Stimulated activated CD8-positive, alpha-beta memory T cell treated with anti-CD3 and anti-CD28 coated beads, Interleukin-12 subunit alpha, Interleukin-12 subunit beta, amount 100 ng/mL, for 24 hours (primary cell): ENCODE data around the gene NFIC.

Source experiments
- DNase-seq: peaks from one replicate; pipeline ENCODE4 v3.0.0-alpha.2; 2020; ENCODE audit errors: extremely low read depth

The NFIC gene

DNA sequence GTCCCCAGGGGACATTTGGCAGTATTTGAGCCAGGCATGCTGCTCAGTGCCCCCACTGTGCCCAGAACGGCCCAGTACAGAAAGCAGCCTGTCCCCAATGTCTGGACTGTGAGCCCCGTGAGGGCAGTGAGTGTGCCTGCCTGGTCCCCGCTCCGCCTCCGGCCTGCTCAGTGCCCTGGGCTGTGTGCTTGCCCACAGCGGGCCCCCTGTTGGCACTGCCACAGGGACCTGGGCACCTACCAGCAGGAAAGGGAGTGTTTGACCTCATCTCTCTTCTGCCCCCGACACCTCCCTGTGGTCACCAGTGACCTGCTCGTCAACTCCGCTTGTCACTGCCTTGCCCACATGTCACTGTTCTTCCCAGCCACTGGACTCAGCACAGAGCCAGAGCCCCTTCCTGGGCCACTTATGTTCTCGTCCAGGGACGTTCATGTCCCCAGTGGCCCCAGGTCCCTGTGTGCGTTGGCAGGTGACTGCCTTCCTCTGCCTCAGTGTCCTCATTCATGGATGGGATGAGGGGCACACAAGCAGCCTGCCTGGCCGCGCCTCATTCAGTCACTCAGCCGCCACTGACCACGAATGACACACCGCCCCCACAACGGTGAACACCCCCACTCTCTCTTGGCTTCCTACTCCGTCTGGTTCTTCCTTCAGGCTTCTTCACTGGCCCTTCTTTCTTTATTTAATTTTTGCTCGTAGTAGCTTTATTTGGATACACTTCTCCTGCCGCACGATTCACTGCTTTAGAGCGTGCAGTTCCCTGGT lies 142.6 kb downstream of the NFIC start:
- no peak for DNase-seq

DNA sequence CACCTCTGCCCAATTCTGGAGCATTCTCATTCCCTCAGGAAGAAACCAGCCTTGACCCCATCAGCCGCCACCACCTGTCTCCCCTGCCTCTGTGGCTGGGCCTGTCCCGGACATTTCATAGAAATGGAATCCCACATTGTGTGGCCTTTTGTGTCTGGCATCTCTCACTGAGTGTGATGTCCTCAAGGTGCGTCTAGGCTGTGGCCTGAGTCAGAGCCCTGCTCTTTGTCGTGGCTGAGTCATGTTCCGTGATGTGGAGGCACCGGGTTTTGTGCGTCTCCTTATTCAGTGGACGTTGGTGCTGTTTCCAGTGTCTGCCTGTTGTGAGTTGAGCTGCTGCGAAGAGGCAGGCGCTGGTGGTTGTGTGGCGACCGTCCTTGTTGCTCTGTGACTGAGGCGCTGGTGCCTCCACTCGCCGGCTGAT lies 143.2 kb downstream of the NFIC start:
- DNase-seq: no peak

GRCh38 chr19:3510727-3511126 lies 144.3 kb downstream of the NFIC start:
- no peak for DNase-seq

DNA sequence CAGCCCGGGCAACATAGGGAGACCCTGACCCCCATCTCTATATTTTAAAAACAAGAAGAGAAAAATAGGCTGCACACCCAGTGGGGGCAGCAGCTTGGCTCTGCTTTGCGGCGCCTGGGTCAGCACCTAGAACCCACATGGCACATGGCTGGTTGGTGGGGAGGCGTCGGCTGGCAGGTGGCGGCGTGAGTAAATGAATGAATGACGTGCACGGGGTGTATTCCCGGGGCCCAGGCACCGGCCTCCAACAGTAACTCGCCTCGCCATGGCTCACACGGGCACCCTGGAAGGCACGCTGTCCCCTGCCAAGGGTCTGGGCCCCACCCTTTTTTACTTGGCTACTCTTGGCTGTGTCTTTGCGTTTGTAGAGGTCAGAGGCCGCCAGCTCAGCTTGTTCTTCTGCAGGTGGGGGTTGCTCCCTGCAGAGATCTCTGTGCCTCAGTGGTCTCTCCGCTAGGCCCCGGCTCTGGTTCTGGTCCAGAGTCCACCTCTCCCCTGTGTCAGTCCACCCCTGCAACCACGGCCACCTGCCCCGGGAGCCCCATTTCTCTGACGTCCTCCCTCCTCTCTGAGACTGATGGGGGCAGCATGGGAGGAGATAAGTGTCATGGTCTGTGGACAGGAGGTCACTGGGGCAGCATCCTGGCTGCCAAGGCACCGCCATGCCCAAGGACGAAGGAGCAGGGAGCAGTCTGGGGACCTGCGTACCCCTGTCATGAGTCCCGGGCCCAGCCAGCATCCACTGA lies 145.3 kb downstream of the NFIC start:
- DNase-seq: no peak

- DNase-seq: no peak
Measured at GRCh38 chr19:3512562-3513228, 146.3 kb downstream of the NFIC start.

DNA sequence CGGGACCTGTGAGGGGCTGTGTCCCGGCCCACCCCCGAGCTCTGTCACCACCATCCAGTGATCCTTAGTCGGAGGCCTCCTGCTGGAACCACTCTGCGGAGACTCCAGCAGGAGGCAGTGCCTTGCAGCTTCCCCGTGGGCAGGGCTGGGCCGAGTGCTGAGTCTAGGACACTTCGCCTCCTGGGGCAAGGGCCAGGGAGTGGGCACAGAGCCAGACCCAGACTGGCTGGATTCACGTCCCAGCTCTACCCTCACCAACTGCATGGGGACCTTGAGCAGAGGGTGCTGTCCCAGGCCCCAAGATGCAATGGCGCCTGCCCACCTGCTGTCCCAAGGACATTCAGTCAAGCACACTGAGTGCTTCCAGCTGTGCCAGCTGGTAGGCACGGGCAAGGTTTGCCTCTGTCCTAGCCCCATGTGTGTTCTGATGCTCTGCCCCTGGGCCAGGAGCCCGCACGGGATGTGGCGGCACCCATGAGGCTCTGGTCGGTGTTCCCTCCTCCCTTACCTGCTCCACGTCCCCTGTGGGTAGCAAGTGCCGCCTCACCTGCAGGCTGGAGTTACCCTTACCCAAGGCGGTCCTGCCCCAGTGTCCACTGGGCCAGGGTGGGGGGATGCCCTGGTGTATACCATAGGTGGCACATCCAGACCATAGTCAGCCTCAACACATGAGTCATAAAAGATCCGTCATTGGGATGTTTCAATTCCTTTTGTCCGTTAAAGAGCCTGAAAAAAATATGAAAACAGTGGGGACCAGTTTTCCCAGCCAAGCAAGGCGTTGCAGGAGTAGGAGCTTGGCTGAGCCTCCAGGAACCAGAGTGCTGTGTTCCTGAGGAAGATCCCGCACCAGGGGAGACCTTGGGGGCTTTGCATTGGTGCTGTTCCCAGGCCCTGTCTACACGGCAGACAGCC lies 147.1 kb downstream of the NFIC start:
- no peak for DNase-seq

DNA sequence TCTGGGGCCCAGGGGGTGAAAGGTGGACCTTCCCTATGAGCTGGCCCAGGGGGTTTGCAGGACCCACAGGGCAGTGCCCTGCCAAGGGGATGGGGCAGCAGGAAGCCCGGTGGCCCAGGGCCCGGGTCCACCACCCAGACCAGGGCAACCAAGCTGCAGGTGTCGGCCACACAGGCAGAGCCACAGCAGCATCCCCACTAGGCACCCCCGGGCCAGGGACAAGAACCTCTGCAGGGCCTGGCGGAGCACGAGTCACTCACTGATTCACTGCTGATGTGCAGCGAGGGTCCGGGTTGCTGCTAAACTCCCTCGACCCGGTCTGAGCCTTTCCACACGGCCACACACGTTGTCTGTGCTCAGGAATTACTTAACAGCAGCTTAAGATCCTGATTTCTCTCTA lies 148.5 kb downstream of the NFIC start:
- no peak for DNase-seq

DNA sequence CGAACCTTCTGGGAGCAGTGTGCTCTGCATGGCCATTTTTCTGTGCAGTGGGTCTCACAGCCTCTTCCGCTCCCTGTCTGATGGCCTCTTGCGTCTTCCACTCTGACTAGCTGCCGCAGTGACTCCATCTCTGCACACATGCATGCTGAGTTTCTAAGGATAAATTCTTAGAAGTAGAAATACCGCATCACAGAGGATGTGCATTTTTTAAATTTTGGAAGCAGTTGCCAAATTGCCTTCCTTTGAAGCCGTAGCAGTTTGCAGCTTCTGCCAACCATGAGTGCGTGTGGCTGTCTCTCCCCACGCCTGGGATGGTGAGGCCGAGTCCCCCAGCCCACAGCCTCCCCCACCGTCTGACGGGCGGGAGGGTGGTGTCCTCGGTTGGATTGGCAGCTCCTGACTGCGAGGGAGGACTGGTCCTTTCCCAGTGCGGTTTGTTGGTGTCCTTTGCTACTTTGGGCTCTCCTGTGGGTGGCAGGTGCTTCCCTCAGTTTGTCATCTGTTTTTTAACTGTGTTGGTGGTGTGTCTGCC lies 149.6 kb downstream of the NFIC start:
- DNase-seq: no peak

DNA sequence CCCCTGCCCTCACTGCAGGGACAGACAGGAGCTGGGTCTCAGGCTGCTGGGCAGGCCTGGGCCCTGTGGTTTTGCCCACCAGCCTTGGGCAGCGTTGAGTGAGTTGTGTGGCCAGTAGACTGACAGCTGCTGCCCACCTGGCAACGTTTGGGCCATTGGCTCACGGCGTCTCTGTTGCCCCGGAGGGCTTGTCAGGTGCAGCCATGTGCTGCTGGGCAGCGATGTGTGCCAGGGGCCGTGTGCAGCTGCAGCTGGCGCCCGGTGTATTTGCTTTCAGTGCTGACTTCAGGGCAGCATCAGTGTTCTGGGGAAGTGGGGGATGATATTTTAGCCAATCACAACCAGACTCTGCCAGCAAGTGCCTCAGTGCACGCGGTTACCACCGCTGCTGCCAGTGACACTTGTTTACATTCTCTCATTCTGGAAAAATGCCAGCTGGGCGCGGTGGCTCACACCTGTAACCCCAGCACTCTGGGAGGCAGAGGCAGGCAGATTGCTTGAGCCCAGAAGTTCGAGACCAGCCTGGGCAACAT lies 150.4 kb downstream of the NFIC start:
- no peak for DNase-seq

- DNase-seq: no peak
Measured at GRCh38 chr19:3517638-3518037, 151.3 kb downstream of the NFIC start.

GRCh38 chr19:3518255-3518654 lies 151.9 kb downstream of the NFIC start:
- DNase-seq: no peak

DNA sequence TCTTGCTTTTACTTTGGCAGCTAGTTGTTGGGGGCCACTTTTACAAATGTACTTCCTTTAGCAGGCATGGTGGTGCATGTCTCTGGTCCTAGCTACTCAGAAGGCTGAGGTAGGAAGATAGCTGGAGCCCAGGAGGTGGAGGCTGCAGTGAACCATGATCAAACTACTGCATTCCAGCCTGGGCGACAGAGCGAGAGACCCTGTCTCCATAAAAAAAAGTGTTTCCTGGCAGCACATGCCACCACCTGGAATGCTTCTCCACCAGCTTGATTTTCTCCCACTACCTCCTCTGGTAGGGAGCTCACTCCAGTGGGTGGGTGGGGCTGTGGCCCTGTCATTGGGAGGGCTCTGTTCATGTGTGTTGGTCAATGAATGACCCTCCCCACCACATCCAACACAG lies 152.3 kb downstream of the NFIC start:
- DNase-seq: no peak
